Liver (tissue), 9 donors: ENCODE results near the gene DLEC1. TPM values are rescaled to one million over a fixed set of nuclear protein-coding genes. Genes with fewer than 3 reads are reported as not detected.
"Not testable (repeated sequence)": the region's sequence is repeated elsewhere in the genome, so short reads cannot be mapped to it uniquely, and the experiment has no call there.

Experiments
- DNase-seq: peaks from one replicate; pipeline ENCODE4 v3.0.0-alpha.2; 2017; ENCODE audit warnings: low spot score
- H3K27ac ChIP-seq, 2 donors: one replicate each; pipeline ENCODE4 v1.7.0; 2013; ENCODE audit warnings: inconsistent platforms in 2 of 2, low read length in 2 of 2, control low read depth in 1 of 2, low read depth in 1 of 2, mild to moderate bottlenecking in 1 of 2
- H3K27me3 ChIP-seq, 4 donors: one replicate each; pipeline versions ENCODE4 v1.6.1 to v1.7.0; 2013; ENCODE audit warnings: low read length in 3 of 4, inconsistent platforms in 1 of 4, mild to moderate bottlenecking in 1 of 4, moderate library complexity in 1 of 4; ENCODE audit not compliant: control insufficient read depth in 4 of 4, insufficient read depth in 4 of 4
- H3K36me3 ChIP-seq, 4 donors: one replicate each; pipeline versions ENCODE4 v1.6.1 to v1.7.0; 2013; ENCODE audit warnings: low read length in 3 of 4, mild to moderate bottlenecking in 3 of 4, low read depth in 1 of 4, moderate library complexity in 1 of 4; ENCODE audit not compliant: control insufficient read depth in 4 of 4, insufficient read depth in 3 of 4
- H3K4me1 ChIP-seq, 4 donors: one replicate each; pipeline versions ENCODE4 v1.6.1 to v1.7.0; 2013; ENCODE audit warnings: low read length in 3 of 4, mild to moderate bottlenecking in 3 of 4, moderate library complexity in 1 of 4; ENCODE audit not compliant: control insufficient read depth in 4 of 4, insufficient read depth in 4 of 4
- H3K4me3 ChIP-seq, 3 donors: one replicate each; pipeline versions ENCODE4 v1.6.1 to v1.7.0; 2013; ENCODE audit warnings: low read length in 3 of 3, control low read depth in 1 of 3, low read depth in 1 of 3, mild to moderate bottlenecking in 1 of 3
- H3K9ac ChIP-seq, 2 donors: one replicate each; pipeline ENCODE4 v1.7.0; 2013; ENCODE audit warnings: low read length in 2 of 2, mild to moderate bottlenecking in 2 of 2, moderate library complexity in 2 of 2, control low read depth in 1 of 2, low read depth in 1 of 2
- H3K9me3 ChIP-seq, 4 donors: one replicate each; pipeline versions ENCODE4 v1.6.1 to v1.7.0; 2013; ENCODE audit warnings: low read length in 3 of 4; ENCODE audit not compliant: control insufficient read depth in 4 of 4
- ATF3 ChIP-seq: IDR thresholded peaks from 2 replicates; pipeline ENCODE4 v1.6.1; 2016; ENCODE audit warnings: antibody characterized with exemption
- CTCF ChIP-seq: fragments of 150-350 bp; IDR thresholded peaks from 2 replicates; pipeline ENCODE4 v1.5.1; 2017; ENCODE audit warnings: improper control_type of control experiment, low read depth, low read length; ENCODE audit not compliant: missing input control
- EGR1 ChIP-seq, 2 donors: IDR thresholded peaks; 2 replicates each; pipeline ENCODE4 v1.6.1; 2016 to 2018; ENCODE audit warnings: antibody characterized with exemption in 2 of 2, low read depth in 2 of 2
- FOXA1 ChIP-seq: IDR thresholded peaks from 2 replicates; pipeline ENCODE4 v1.6.1; 2016; ENCODE audit warnings: antibody characterized with exemption
- FOXA2 ChIP-seq: IDR thresholded peaks from 2 replicates; pipeline ENCODE4 v1.6.1; 2016; ENCODE audit warnings: antibody characterized with exemption
- GABPA ChIP-seq, 2 donors: IDR thresholded peaks in 1 of 2; conservative IDR thresholded peaks in 1 of 2; 2 replicates each; pipeline ENCODE4 v1.6.1; 2016; ENCODE audit warnings: antibody characterized with exemption in 2 of 2, mild to moderate bottlenecking in 1 of 2, moderate library complexity in 1 of 2
- JUND ChIP-seq, 2 donors: IDR thresholded peaks; 2 replicates each; pipeline ENCODE4 v1.6.1; 2016; ENCODE audit warnings: antibody characterized with exemption in 2 of 2
- MAX ChIP-seq: IDR thresholded peaks from 2 replicates; pipeline ENCODE4 v1.6.1; 2016; ENCODE audit warnings: antibody characterized with exemption
- NR2F2 ChIP-seq: IDR thresholded peaks from 2 replicates; pipeline ENCODE4 v1.6.1; 2016; ENCODE audit warnings: antibody characterized with exemption
- REST ChIP-seq: IDR thresholded peaks from 2 replicates; pipeline ENCODE4 v1.6.1; 2016; ENCODE audit warnings: antibody characterized with exemption, mild to moderate bottlenecking
- RXRA ChIP-seq, 2 donors: IDR thresholded peaks; 2 replicates each; pipeline ENCODE4 v1.6.1; 2017 to 2018; ENCODE audit warnings: antibody characterized with exemption in 2 of 2, mild to moderate bottlenecking in 1 of 2
- TAF1 ChIP-seq: conservative IDR thresholded peaks from 2 replicates; pipeline ENCODE4 v1.6.1; 2016; ENCODE audit warnings: antibody characterized with exemption, mild to moderate bottlenecking
- YY1 ChIP-seq: IDR thresholded peaks from 2 replicates; pipeline ENCODE4 v1.6.1; 2016; ENCODE audit warnings: antibody characterized with exemption, mild to moderate bottlenecking
- ZBTB33 ChIP-seq: IDR thresholded peaks from 2 replicates; pipeline ENCODE4 v1.6.1; 2016; ENCODE audit warnings: antibody characterized with exemption
- WGBS: extraction: QIAGEN DNeasy Blood & Tissue Kit; methylation state at CpG from one replicate; pipeline ENCODE4 v1.1.7; 2013; 5-methylcytosine and 5-hydroxymethylcytosine counted together
- polyA plus RNA-seq, 2 donors: library from polyadenylated mRNA; stranded (reverse) in 1 of 2; unstranded in 1 of 2; fragments of 200-250 nt in 1 of 2; fragments of >200 nt in 1 of 2; fragmentation: Nextera tagmentation in 1 of 2; extraction: Ambion mirVana in 1 of 2; gene quantifications; one replicate each; pipeline versions ENCODE4 v1.2.1 to v1.2.3, GENCODE V29; 2013 to 2015
- total RNA-seq, 2 donors: library from RNA; depleted of rRNA; stranded (reverse); fragments of >200 nt; gene quantifications; one replicate each; pipeline ENCODE4 v1.2.3, GENCODE V29; 2014
- donor health status: healthy.
- donor health status: healthy.
- donor health status: healthy.
- donor health status: healthy.
- donor health status: healthy.

Gene DLEC1
- total and polyA plus RNA-seq, 4 donors: 0.09 to 0.63 (median 0.30) TPM

GRCh38 chr3:38053286-38053685 is 14.3 kb downstream of the DLEC1 start:
- H3K36me3 ChIP-seq, H3K27me3 ChIP-seq, H3K9ac ChIP-seq, H3K4me1 ChIP-seq, H3K27ac ChIP-seq, H3K4me3 ChIP-seq, DNase-seq, H3K9me3 ChIP-seq: not testable (repeated sequence)
- WGBS: 93% methylated on average over 30 of the region's 32 CpGs

- H3K4me3 ChIP-seq, H3K27me3 ChIP-seq, H3K4me1 ChIP-seq, H3K9me3 ChIP-seq, DNase-seq, H3K9ac ChIP-seq, H3K27ac ChIP-seq, H3K36me3 ChIP-seq: not testable (repeated sequence)
- 76% methylated on average over 7 of the region's 9 CpGs for WGBS
Observed at GRCh38 chr3:38053813-38054498, 14.9 kb downstream of the DLEC1 start.

GRCh38 chr3:38054499-38055001 is 15.5 kb downstream of the DLEC1 start:
- no peaks in the 10 kb centered on the region for H3K4me1 ChIP-seq
- no peak overlapping the region for H3K4me3 ChIP-seq
- no peaks in the 10 kb centered on the region for H3K27me3 ChIP-seq
- no peak overlapping the region for H3K9ac ChIP-seq
- no peak for DNase-seq
- H3K36me3 ChIP-seq: no peaks in the 10 kb centered on the region
- H3K9me3 ChIP-seq: no peaks in the 10 kb centered on the region
- TF ChIP-seq REST: no peak
- no peak for TF ChIP-seq GABPA (IDR thresholded peaks at IDR 0.05 in 1 of 2, conservative IDR thresholded peaks at IDR 0.05 in 1 of 2)
- no peak for TF ChIP-seq EGR1 (IDR thresholded peaks at IDR 0.05; ENCODE audit: low read depth in 2 of 2)
- no peak for TF ChIP-seq TAF1
- TF ChIP-seq NR2F2: no peak
- TF ChIP-seq ZBTB33: no peak
- no peak for TF ChIP-seq YY1
- TF ChIP-seq FOXA1: no peak
- TF ChIP-seq ATF3: no peak
- no peak for TF ChIP-seq RXRA (IDR thresholded peaks at IDR 0.05)
- no peak for TF ChIP-seq FOXA2
- no peak for TF ChIP-seq CTCF
- TF ChIP-seq JUND (IDR thresholded peaks at IDR 0.05): no peak
- TF ChIP-seq MAX: no peak
- no peak overlapping the region for H3K27ac ChIP-seq
- WGBS: 71% methylated on average over 3 of the region's 3 CpGs
